ENCODE measurements around the gene CBX6. TPM values are rescaled to one million over a fixed set of nuclear protein-coding genes. Genes with fewer than 3 reads are reported as not detected.

CBX6 gene
- total and polyA plus RNA-seq, 2 donors from 2014 or later, result 24.9 to 113 TPM

DNA sequence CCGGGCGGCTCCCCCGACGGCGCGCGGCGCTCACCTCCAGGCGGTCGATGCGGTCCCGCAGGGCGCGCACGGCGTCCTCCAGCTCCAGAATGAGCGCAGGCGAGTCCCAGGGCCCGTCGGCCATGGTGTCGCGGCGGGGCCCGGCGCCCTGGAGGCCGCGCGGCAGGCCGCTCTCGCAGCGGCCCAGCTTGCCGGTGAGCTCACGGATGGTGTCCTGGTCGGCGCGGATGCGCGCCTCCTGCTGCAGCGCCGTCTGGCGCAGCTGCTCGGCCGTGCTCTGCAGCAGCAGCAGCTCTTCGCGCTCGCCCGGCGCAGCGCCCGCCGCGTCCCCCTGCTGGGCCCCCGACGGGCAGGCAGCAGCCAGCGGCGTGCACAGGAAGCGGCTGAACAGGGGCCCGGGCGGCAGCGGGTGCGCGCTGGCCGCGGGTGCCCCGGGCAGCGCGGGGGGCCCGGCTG lies 28.8 kb downstream of the CBX6 start:
- no peak overlapping the region for H3K9ac ChIP-seq (ENCODE audit: low read length in 3 of 3)
- no peaks in the 10 kb centered on the region for H3K9me3 ChIP-seq (ENCODE audit: control insufficient read depth in 2 of 3, insufficient read depth in 1 of 3, low read length in 3 of 3)
- H3K4me1 ChIP-seq (ENCODE audit: control insufficient read depth in 2 of 3, insufficient read depth in 2 of 3, low read depth in 1 of 3, low read length in 3 of 3), result peaks cover 0 to 5% (median 0%) of the 10 kb centered on the region in 3 donors
- no peak for FAIRE-seq
- H3K4me3 ChIP-seq (ENCODE audit: low read length in 3 of 3), result peak overlapping the region in 1 of 3 donors; percentile 28
- H3K36me3 ChIP-seq (ENCODE audit: control insufficient read depth in 2 of 3, insufficient read depth in 3 of 3, low read length in 3 of 3), result no peaks in the 10 kb centered on the region
- intact Hi-C loops (cut with DNase I), result loop anchor here (10.0 kb wide), 1 partner anchor 78 kb away; no protein-coding TSS in a partner anchor
- TF ChIP-seq, protein P1, sequence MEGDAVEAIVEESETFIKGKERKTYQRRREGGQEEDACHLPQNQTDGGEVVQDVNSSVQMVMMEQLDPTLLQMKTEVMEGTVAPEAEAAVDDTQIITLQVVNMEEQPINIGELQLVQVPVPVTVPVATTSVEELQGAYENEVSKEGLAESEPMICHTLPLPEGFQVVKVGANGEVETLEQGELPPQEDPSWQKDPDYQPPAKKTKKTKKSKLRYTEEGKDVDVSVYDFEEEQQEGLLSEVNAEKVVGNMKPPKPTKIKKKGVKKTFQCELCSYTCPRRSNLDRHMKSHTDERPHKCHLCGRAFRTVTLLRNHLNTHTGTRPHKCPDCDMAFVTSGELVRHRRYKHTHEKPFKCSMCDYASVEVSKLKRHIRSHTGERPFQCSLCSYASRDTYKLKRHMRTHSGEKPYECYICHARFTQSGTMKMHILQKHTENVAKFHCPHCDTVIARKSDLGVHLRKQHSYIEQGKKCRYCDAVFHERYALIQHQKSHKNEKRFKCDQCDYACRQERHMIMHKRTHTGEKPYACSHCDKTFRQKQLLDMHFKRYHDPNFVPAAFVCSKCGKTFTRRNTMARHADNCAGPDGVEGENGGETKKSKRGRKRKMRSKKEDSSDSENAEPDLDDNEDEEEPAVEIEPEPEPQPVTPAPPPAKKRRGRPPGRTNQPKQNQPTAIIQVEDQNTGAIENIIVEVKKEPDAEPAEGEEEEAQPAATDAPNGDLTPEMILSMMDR (IDR thresholded peaks at IDR 0.05; ENCODE audit: borderline replicate concordance, extremely low read depth, insufficient read depth), result peak; percentile 13
- DNase-seq, result peak in 4 of 5 donors; percentile 79 to 90 (median 86)
- H3K27ac ChIP-seq (ENCODE audit: low read depth in 2 of 2, low read length in 2 of 2), result no peak overlapping the region
- no peaks in the 10 kb centered on the region for H3K27me3 ChIP-seq (ENCODE audit: control insufficient read depth, insufficient read depth, low read length)

DNA sequence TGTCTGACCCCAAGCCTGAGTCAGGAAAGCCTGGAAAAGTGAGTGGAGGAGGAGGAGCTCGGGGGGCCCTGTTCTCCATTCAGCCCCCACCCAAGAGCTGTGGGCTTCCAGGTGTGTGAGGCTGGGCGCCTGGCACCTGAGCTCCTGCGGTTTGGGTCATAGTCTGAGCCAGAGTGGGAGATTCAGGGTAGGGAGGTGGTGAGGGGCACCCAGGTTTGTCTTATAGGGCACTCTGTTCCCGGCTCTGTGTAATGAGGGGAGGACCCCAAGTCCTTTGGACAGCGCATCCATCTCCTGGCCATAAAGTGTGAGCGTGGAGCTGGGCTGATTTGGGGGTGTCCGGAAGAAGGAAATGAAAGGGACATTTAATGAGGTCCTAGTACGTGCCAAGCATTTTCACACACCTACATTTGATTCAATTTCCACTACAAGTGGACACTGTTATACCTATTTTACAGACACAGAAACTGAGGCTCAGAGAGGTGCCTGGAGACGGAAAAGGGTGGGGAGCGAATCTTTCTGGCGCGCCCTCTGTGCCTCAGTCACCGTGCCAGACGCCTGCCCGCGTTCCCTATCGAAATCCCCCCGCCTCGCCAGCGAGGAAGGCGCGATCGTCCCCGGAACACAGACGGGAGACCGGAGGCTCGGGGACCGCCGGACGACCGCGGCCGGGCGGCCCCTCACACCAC lies 29.4 kb downstream of the CBX6 start:
- intact Hi-C loops (cut with DNase I), result loop anchor here (10.0 kb wide), 1 partner anchor 78 kb away; no protein-coding TSS in a partner anchor
- no peaks in the 10 kb centered on the region for H3K27me3 ChIP-seq (ENCODE audit: control insufficient read depth, insufficient read depth, low read length)
- peak in 1 of 5 donors; percentile 48 for DNase-seq
- H3K9ac ChIP-seq (ENCODE audit: low read length in 3 of 3), result no peak overlapping the region
- no peak overlapping the region for H3K27ac ChIP-seq (ENCODE audit: low read depth in 2 of 2, low read length in 2 of 2)
- H3K4me1 ChIP-seq (ENCODE audit: control insufficient read depth in 2 of 3, insufficient read depth in 2 of 3, low read depth in 1 of 3, low read length in 3 of 3), result peaks cover 0 to 5% (median 0%) of the 10 kb centered on the region in 3 donors
- H3K36me3 ChIP-seq (ENCODE audit: control insufficient read depth in 2 of 3, insufficient read depth in 3 of 3, low read length in 3 of 3), result no peaks in the 10 kb centered on the region
- no peak for FAIRE-seq
- H3K9me3 ChIP-seq (ENCODE audit: control insufficient read depth in 2 of 3, insufficient read depth in 1 of 3, low read length in 3 of 3), result no peaks in the 10 kb centered on the region
- TF ChIP-seq, protein P1 (IDR thresholded peaks at IDR 0.05; ENCODE audit: borderline replicate concordance, extremely low read depth, insufficient read depth), result no peak
- H3K4me3 ChIP-seq (ENCODE audit: low read length in 3 of 3), result peak overlapping the region in 1 of 3 donors; percentile 2

DNA sequence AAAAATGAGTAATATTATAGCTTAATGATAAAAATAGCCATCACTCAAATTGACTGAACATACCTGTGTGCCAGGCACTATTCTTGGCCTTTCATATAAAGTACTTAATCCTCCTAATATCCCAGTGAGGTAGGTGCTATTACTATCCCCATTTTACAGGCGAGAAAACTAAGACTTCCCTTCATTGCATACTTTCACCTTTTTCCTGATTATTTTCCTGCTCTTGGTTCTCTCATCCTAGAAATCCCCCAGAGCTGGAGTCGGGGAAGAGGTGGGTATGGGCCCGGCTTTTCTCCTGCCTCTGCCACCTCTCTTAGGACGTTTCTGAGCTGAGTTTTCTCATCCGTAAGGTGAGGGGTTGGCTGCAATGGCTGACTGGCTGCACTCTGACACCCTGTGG lies 30.4 kb downstream of the CBX6 start:
- no peaks in the 10 kb centered on the region for H3K36me3 ChIP-seq (ENCODE audit: control insufficient read depth in 2 of 3, insufficient read depth in 3 of 3, low read length in 3 of 3)
- no peaks in the 10 kb centered on the region for H3K9me3 ChIP-seq (ENCODE audit: control insufficient read depth in 2 of 3, insufficient read depth in 1 of 3, low read length in 3 of 3)
- H3K27ac ChIP-seq (ENCODE audit: low read depth in 2 of 2, low read length in 2 of 2), result no peak overlapping the region
- no peak for DNase-seq
- intact Hi-C loops (cut with DNase I), result loop anchor here (10.0 kb wide), 1 partner anchor 77 kb away; no protein-coding TSS in a partner anchor
- H3K9ac ChIP-seq (ENCODE audit: low read length in 3 of 3), result no peak overlapping the region
- no peak for FAIRE-seq
- TF ChIP-seq, protein P1 (IDR thresholded peaks at IDR 0.05; ENCODE audit: borderline replicate concordance, extremely low read depth, insufficient read depth), result no peak
- H3K4me3 ChIP-seq (ENCODE audit: low read length in 3 of 3), result no peak overlapping the region
- H3K27me3 ChIP-seq (ENCODE audit: control insufficient read depth, insufficient read depth, low read length), result no peaks in the 10 kb centered on the region
- H3K4me1 ChIP-seq (ENCODE audit: control insufficient read depth in 2 of 3, insufficient read depth in 2 of 3, low read depth in 1 of 3, low read length in 3 of 3), result peaks cover 0 to 5% (median 0%) of the 10 kb centered on the region in 3 donors

Data from kidney (tissue), 14 donors.